B cell (primary cell): Measurements from ENCODE around the gene GCC2.

ENCODE experiments used
- EZH2 ChIP-seq: IDR thresholded peaks from 2 replicates; pipeline ENCODE4 v1.6.1; 2012; ENCODE audit warnings: borderline replicate concordance, low read depth, mild to moderate bottlenecking, moderate library complexity, low read length; ENCODE audit not compliant: insufficient read depth, poor library complexity, severe bottlenecking
- TF ChIP-seq, protein P1 (sequence below): fragments of 200-600 bp; IDR thresholded peaks from one replicate; pipeline ENCODE4 v1.8.0; 2022; ENCODE audit warnings: antibody characterized with exemption, mild to moderate bottlenecking

DNA sequence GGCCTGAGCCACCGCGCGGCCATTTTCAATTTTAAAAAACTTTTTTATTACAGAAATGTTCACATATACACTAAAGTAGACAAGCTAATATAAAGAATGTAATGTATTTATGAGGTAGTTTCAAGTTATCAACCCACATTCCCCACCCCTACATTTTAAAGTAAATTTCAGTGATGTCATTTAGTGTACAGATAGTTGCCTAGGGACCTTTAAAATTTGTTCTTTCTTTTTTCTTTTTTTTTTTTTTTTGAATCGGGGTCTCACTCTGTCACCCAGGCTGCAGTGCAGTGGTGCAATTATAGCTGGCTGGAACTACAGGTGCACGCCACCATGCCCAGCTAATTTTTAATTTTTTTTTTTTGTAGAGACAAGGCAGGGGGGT, 82.7 kb downstream of the GCC2 start:
- TF ChIP-seq, protein P1, sequence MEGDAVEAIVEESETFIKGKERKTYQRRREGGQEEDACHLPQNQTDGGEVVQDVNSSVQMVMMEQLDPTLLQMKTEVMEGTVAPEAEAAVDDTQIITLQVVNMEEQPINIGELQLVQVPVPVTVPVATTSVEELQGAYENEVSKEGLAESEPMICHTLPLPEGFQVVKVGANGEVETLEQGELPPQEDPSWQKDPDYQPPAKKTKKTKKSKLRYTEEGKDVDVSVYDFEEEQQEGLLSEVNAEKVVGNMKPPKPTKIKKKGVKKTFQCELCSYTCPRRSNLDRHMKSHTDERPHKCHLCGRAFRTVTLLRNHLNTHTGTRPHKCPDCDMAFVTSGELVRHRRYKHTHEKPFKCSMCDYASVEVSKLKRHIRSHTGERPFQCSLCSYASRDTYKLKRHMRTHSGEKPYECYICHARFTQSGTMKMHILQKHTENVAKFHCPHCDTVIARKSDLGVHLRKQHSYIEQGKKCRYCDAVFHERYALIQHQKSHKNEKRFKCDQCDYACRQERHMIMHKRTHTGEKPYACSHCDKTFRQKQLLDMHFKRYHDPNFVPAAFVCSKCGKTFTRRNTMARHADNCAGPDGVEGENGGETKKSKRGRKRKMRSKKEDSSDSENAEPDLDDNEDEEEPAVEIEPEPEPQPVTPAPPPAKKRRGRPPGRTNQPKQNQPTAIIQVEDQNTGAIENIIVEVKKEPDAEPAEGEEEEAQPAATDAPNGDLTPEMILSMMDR: no peak
- no peak for TF ChIP-seq EZH2
